ENCODE results near the gene ELP4. TPM values are rescaled to one million over a fixed set of nuclear protein-coding genes. Genes with fewer than 3 reads are reported as not detected.

The ELP4 gene
- total and polyA plus RNA-seq, 9 of the 15 experiments (the other 6 are each of a cell fraction or from before 2014, with no cell fraction given): 24.1 to 60.3 (median 38.7) TPM

- intact Hi-C loops (cut with micrococcal nuclease): no loop called here
- Histone ChIP-seq H3K9me1 (ENCODE audit: control insufficient read depth, insufficient read depth, low read length) (no peaks in the 10 kb centered on the region), H4K20me1 (replicated peaks; ENCODE audit: control insufficient read depth, insufficient read depth, low read length) (no peaks in the 10 kb centered on the region), H3K9ac (ENCODE audit: insufficient read depth in 1 of 2, low read depth in 2 of 2, low read length in 2 of 2) (no peak overlapping the region), H2AFZ (ENCODE audit: low read depth, low read length) (no peak overlapping the region), H3K9me3 (replicated peaks; ENCODE audit: control insufficient read depth, insufficient read depth, low read depth, low read length) (no peaks in the 10 kb centered on the region), H3K27ac (ENCODE audit: extremely low read depth, low read depth, low read length) (no peak overlapping the region), H3K4me1 (replicated peaks in 1 of 2; ENCODE audit: control insufficient read depth in 2 of 2, insufficient read depth in 2 of 2, low read length in 2 of 2) (no peaks in the 10 kb centered on the region), H3K4me3 (no peak overlapping the region), H3K4me2 (ENCODE audit: insufficient read depth, low read length) (no peak overlapping the region), H3K79me2 (ENCODE audit: control insufficient read depth, insufficient read depth, low read length) (no peaks in the 10 kb centered on the region), H3K27me3 (ENCODE audit: control insufficient read depth in 2 of 2, insufficient read depth in 2 of 2, low read length in 2 of 2) (no peaks in the 10 kb centered on the region), H3K36me3 (ENCODE audit: control insufficient read depth, insufficient read depth, low read length) (no peaks in the 10 kb centered on the region)
- POLR2A ChIA-PET: interaction anchor here (0.8 kb wide), 1 partner anchor 474 kb away, joined by 3 read pairs; no protein-coding TSS in a partner anchor
- 11% methylated on average over 1 of the region's 1 CpG for WGBS (ENCODE audit: insufficient coverage, low coverage, missing lambda C conversion rate)
- CTCF ChIA-PET (ENCODE audit: low intra/inter-chr PET ratio): no interaction called here
- FAIRE-seq (no peak), DNase-seq (ENCODE audit: extremely low read depth in 1 of 4, low spot score in 3 of 4) (no peak), ATAC-seq (no peak)
- no TSS peak for BruUV-seq (replicated peaks)
- TF ChIP-seq, protein P1, sequence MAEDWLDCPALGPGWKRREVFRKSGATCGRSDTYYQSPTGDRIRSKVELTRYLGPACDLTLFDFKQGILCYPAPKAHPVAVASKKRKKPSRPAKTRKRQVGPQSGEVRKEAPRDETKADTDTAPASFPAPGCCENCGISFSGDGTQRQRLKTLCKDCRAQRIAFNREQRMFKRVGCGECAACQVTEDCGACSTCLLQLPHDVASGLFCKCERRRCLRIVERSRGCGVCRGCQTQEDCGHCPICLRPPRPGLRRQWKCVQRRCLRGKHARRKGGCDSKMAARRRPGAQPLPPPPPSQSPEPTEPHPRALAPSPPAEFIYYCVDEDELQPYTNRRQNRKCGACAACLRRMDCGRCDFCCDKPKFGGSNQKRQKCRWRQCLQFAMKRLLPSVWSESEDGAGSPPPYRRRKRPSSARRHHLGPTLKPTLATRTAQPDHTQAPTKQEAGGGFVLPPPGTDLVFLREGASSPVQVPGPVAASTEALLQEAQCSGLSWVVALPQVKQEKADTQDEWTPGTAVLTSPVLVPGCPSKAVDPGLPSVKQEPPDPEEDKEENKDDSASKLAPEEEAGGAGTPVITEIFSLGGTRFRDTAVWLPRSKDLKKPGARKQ (CRISPR knock-in tag; IDR thresholded peaks at IDR 0.05): no peak
- TF ChIP-seq ASH1L (IDR thresholded peaks at IDR 0.05; ENCODE audit: borderline replicate concordance, low read depth, partially characterized antibody) (no peak), NR2C1 (IDR thresholded peaks at IDR 0.05) (no peak), NR2C1 (tag; IDR thresholded peaks at IDR 0.05) (no peak), MTA2 (IDR thresholded peaks at IDR 0.05; ENCODE audit: low read depth) (no peak), STAT5A (IDR thresholded peaks at IDR 0.05; ENCODE audit: borderline replicate concordance, low read length) (no peak), FOXA1 (IDR thresholded peaks at IDR 0.05; ENCODE audit: borderline replicate concordance) (no peak), ATF7 (IDR thresholded peaks at IDR 0.05) (no peak), EWSR1 (IDR thresholded peaks at IDR 0.05; ENCODE audit: borderline replicate concordance, low read depth, partially characterized antibody) (no peak), ZNF551 (CRISPR knock-in tag; IDR thresholded peaks at IDR 0.05) (no peak), RUNX1 (IDR thresholded peaks at IDR 0.05; ENCODE audit: low read depth) (no peak), ZFX (CRISPR knock-in tag; IDR thresholded peaks at IDR 0.05) (no peak), E2F5 (CRISPR knock-in tag; IDR thresholded peaks at IDR 0.05) (no peak), ZBTB7A (IDR thresholded peaks at IDR 0.05; ENCODE audit: borderline replicate concordance, control insufficient read depth, low read depth, low read length) (no peak), XRCC4 (IDR thresholded peaks at IDR 0.05; ENCODE audit: extremely low read depth, insufficient read depth, insufficient read length) (no peak)
- TF ChIP-seq, protein P2, sequence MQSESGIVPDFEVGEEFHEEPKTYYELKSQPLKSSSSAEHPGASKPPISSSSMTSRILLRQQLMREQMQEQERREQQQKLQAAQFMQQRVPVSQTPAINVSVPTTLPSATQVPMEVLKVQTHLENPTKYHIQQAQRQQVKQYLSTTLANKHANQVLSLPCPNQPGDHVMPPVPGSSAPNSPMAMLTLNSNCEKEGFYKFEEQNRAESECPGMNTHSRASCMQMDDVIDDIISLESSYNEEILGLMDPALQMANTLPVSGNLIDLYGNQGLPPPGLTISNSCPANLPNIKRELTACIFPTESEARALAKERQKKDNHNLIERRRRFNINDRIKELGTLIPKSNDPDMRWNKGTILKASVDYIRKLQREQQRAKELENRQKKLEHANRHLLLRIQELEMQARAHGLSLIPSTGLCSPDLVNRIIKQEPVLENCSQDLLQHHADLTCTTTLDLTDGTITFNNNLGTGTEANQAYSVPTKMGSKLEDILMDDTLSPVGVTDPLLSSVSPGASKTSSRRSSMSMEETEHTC (IDR thresholded peaks at IDR 0.05): no peak
- in situ Hi-C loops (cut with MboI): no loop called here
These were observed 238.0 kb downstream of the ELP4 start for GRCh38 chr11:31747581-31747980.

Measured in K562 (cell line).